GM21529 (cell line): ENCODE measurements around the gene EPB42.
"Not testable (repeated sequence)": the region's sequence is repeated elsewhere in the genome, so short reads cannot be mapped to it uniquely, and the experiment has no call there.

Experiments
- ATAC-seq: cut with Tn5 transposase; IDR thresholded peaks from one replicate; pipeline ENCODE4 v1.9.1; 2021; ENCODE audit not compliant: unreplicated experiment

Gene EPB42

DNA sequence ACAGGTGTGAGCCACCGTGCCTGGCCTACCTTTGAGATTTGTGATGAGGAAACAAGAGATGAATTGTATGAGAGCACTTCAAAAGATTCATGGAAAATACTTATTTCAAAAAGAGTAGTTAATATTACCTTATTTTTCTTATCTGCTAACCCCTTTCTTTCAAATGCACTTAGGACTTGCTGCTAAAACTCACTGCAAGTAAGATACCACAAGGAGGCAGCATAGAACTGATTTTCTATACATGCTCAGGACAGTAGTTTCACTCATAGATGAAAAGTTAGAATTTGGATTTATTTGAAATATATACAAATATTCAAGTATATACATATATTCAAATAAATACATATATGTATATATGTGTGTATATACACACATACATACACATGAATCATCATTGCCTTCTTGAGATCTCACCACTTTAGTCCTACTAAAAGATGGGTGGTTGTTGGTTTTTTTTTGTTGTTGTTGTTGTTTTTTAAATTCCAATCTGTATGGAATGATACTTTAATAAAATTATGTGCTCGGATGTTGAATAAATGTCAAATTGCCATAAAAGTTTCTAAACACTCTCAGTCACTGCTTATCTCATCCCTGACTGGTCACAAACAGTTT lies 33.2 kb downstream of the EPB42 start:
- ATAC-seq = no peak

DNA sequence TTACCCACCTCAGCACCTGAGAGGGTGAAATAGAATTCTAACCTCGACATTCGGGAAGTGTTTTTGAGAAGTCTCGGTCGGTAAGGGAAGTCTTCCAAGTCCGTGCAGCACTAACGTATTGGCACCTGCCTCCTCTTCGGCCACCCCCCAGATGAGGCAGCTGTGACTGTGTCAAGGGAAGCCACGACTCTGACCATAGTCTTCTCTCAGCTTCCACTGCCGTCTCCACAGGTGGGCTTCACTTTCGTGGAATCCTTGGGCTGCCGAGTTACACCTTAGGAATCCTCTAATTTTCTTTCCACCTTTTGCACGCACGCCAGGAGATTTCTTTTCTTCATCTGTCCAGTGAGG lies 34.8 kb downstream of the EPB42 start:
- ATAC-seq = peak; percentile 18

GRCh38 chr15:43185157-43186002 lies 35.4 kb downstream of the EPB42 start, which contains the start of gene CCNDBP1:
TSS of gene CCNDBP1 (plus strand) at chr15:43185403. CDS start at chr15:43185499, 96 bp downstream.
- peak; percentile 97 for ATAC-seq

GRCh38 chr15:43184407-43185124 lies 36.3 kb downstream of the EPB42 start:
- no peak for ATAC-seq

DNA sequence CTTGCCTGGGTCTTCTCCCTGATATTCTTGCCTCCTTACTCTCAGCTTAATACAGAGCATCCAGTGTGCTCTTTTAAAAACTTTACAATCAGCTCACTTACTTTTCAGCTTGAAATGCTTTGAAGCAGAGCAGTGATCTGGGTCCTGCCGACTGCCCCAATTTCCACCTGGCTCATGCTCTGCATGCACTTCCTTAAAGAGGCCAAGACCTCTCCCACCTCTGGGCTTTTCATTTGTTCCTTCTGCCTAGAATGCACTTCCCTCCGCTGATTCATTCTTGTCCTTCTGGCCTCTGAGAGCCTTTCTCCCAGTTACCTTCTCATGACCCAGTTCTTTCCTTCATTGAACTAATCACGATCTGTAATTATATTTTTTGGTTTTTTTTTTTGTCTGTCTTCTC lies 37.5 kb downstream of the EPB42 start:
- ATAC-seq = no peak

- ATAC-seq = not testable (repeated sequence)
Observed at GRCh38 chr15:43177147-43177546, 43.7 kb downstream of the EPB42 start.

- not testable (repeated sequence) for ATAC-seq
Observed at GRCh38 chr15:43175656-43176309, 45.0 kb downstream of the EPB42 start.

GRCh38 chr15:43169888-43170287 lies 50.9 kb downstream of the EPB42 start:
- ATAC-seq = no peak

GRCh38 chr15:43168192-43169107 lies 52.4 kb downstream of the EPB42 start:
- ATAC-seq = no peak

- not testable (repeated sequence) for ATAC-seq
Observed at GRCh38 chr15:43167261-43167660, 53.6 kb downstream of the EPB42 start.

DNA sequence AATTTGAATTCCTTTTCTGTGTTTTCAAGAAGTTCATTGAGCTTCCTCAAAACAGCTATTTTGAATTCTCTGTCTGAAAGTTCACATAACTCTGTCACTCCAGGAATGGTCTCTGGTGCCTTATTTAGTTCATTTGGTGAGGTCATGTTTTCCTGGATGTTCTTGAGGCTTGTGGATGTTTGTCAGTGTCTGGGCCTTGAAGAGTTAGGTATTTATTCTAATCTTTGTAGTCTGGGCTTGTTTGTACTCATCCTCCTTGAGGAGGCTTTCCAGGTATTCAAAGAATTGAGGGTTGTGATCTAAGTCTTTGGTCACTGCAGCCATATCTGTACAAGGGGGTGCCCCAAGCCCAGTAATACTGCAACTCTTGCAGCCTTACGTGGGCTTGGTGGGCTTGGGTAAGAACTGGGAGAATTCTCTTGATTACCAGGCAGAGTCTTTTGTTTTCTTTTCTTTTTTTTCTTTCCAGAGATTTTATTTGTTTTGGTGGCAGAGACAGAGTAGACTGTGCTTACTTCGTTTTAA lies 55.0 kb downstream of the EPB42 start:
- no peak for ATAC-seq

- ATAC-seq = no peak
Observed at GRCh38 chr15:43153269-43153668, 67.5 kb downstream of the EPB42 start.

- ATAC-seq = no peak
Observed at GRCh38 chr15:43151688-43152087, 69.1 kb downstream of the EPB42 start.

GRCh38 chr15:43150191-43150929 lies 70.5 kb downstream of the EPB42 start:
- no peak for ATAC-seq
